Prostate gland (tissue), 2 donors: Measurements from ENCODE around the gene TRIM34. TPM values are rescaled to one million over a fixed set of nuclear protein-coding genes. Genes with fewer than 3 reads are reported as not detected.
"Not testable (repeated sequence)": the region's sequence is repeated elsewhere in the genome, so short reads cannot be mapped to it uniquely, and the experiment has no call there.

Experiments used
- DNase-seq: peaks from one replicate; pipeline ENCODE4 v3.0.0-alpha.2; 2019; ENCODE audit warnings: low spot score
- H3K27ac ChIP-seq, 2 donors: fragments of 200-600 bp; sonication (generic); 2 replicates each; pipeline ENCODE4 v1.5.1; 2017 to 2019
- H3K27me3 ChIP-seq: fragments of 200-600 bp; sonication (generic); replicated peaks from 2 replicates; pipeline ENCODE4 v1.5.1; 2019; ENCODE audit not compliant: insufficient read depth
- H3K36me3 ChIP-seq, 2 donors: fragments of 200-600 bp; sonication (generic); 1 replicate in 1 of 2; 2 replicates in 1 of 2; pipeline versions ENCODE4 v1.5.1 to v1.8.1; 2017 to 2019
- H3K4me1 ChIP-seq: fragments of 200-600 bp; sonication (generic); replicated peaks from 2 replicates; pipeline ENCODE4 v1.5.1; 2019
- H3K4me3 ChIP-seq, 2 donors: fragments of 200-600 bp; sonication (generic); 2 replicates each; pipeline ENCODE4 v1.5.1; 2017 to 2019
- H3K9me3 ChIP-seq: fragments of 200-600 bp; sonication (generic); 2 replicates; pipeline ENCODE4 v1.5.1; 2017
- CTCF ChIP-seq, 4 experiments: fragments of 200-600 bp in 2 of 4; fragments of 450-650 bp in 2 of 4; sonication (generic) in 2 of 4; IDR thresholded peaks; 1 replicate in 3 of 4; 2 replicates in 1 of 4; pipeline ENCODE4 v1.5.1; 2016 to 2019; ENCODE audit warnings: antibody characterized with exemption in 4 of 4, mild to moderate bottlenecking in 2 of 4, moderate library complexity in 2 of 4
- POLR2A ChIP-seq: fragments of 450-650 bp; IDR thresholded peaks from one replicate; pipeline ENCODE4 v1.6.1; 2016; ENCODE audit warnings: antibody characterized with exemption, mild to moderate bottlenecking
- POLR2AphosphoS5 ChIP-seq: sonication (generic); formaldehyde crosslinking; IDR thresholded peaks from one replicate; pipeline ENCODE4 v1.6.1; 2017; ENCODE audit warnings: antibody characterized with exemption
- WGBS: methylation state at CpG from one replicate; pipeline ENCODE4 v1.1.5; 2018; 5-methylcytosine and 5-hydroxymethylcytosine counted together
- intact Hi-C: fragments of 100-400 bp; cut with DNase I; formaldehyde crosslinking; loops from one replicate; pipeline ENCODE4 v1.14.2; 2022
- total RNA-seq, 2 donors: library from RNA; depleted of rRNA; stranded (reverse); fragments of >200 nt; gene quantifications; one replicate each; pipeline ENCODE4 v1.1.0, GENCODE V29; 2016

TRIM34 gene
- total RNA-seq, 2 donors from 2014 or later = 10.3 to 15.5 TPM

- no peak overlapping the region for H3K27ac ChIP-seq
- H3K4me3 ChIP-seq = no peak overlapping the region
- intact Hi-C loops = no loop called here
- no peaks in the 10 kb centered on the region for H3K27me3 ChIP-seq
- 84% methylated on average over 5 of the region's 5 CpGs for WGBS
- no peaks in the 10 kb centered on the region for H3K4me1 ChIP-seq
- TF ChIP-seq POLR2A (no peak), CTCF (IDR thresholded peaks at IDR 0.05) (no peak)
- H3K9me3 ChIP-seq = no peaks in the 10 kb centered on the region
- DNase-seq = no peak
- H3K36me3 ChIP-seq = no peaks in the 10 kb centered on the region
Observed at GRCh38 chr11:5631969-5632635, 7.3 kb downstream of the TRIM34 start.

GRCh38 chr11:5639953-5640352 is 15.2 kb downstream of the TRIM34 start:
- TF ChIP-seq POLR2A (no peak), CTCF (IDR thresholded peaks at IDR 0.05) (no peak), POLR2AphosphoS5 (no peak)
- no peaks in the 10 kb centered on the region for H3K36me3 ChIP-seq
- no peaks in the 10 kb centered on the region for H3K27me3 ChIP-seq
- no peak overlapping the region for H3K4me3 ChIP-seq
- DNase-seq = no peak
- 46% methylated on average over 1 of the region's 1 CpG for WGBS
- no peaks in the 10 kb centered on the region for H3K4me1 ChIP-seq
- H3K9me3 ChIP-seq = no peaks in the 10 kb centered on the region
- no peak overlapping the region for H3K27ac ChIP-seq
- intact Hi-C loops = no loop called here

GRCh38 chr11:5643585-5643984 is 18.8 kb downstream of the TRIM34 start:
- no peaks in the 10 kb centered on the region for H3K27me3 ChIP-seq
- DNase-seq = no peak
- no peak for TF ChIP-seq POLR2AphosphoS5
- no peak overlapping the region for H3K27ac ChIP-seq
- no peaks in the 10 kb centered on the region for H3K4me1 ChIP-seq
- no peaks in the 10 kb centered on the region for H3K9me3 ChIP-seq
- no peak overlapping the region for H3K4me3 ChIP-seq
- intact Hi-C loops = no loop called here
- no peaks in the 10 kb centered on the region for H3K36me3 ChIP-seq

- Histone ChIP-seq H3K36me3 (no peaks in the 10 kb centered on the region), H3K9me3 (no peaks in the 10 kb centered on the region), H3K27me3 (no peaks in the 10 kb centered on the region), H3K4me3 (no peak overlapping the region), H3K4me1 (no peaks in the 10 kb centered on the region), H3K27ac (no peak overlapping the region)
- 84% methylated on average over 3 of the region's 3 CpGs for WGBS
- intact Hi-C loops = no loop called here
- DNase-seq = no peak
- TF ChIP-seq POLR2AphosphoS5 = no peak
- no peak for TF ChIP-seq CTCF (IDR thresholded peaks at IDR 0.05)
- no peak for TF ChIP-seq POLR2A
Observed at GRCh38 chr11:5646139-5646538, 21.3 kb downstream of the TRIM34 start.

- TF ChIP-seq CTCF (IDR thresholded peaks at IDR 0.05) = no peak
- no peak for TF ChIP-seq POLR2AphosphoS5
- no peak for TF ChIP-seq POLR2A
- H3K4me3 ChIP-seq = no peak overlapping the region
Observed at GRCh38 chr11:5655474-5655873, 30.7 kb downstream of the TRIM34 start.

GRCh38 chr11:5656956-5657355 is 32.2 kb downstream of the TRIM34 start:
- H3K4me3 ChIP-seq, H3K36me3 ChIP-seq, H3K4me1 ChIP-seq, H3K27me3 ChIP-seq, DNase-seq, H3K9me3 ChIP-seq, H3K27ac ChIP-seq, intact Hi-C loops: not testable (repeated sequence)
- 98% methylated on average over 2 of the region's 2 CpGs for whole genome bisulfite sequencing

More at GRCh38 chr11:5655474-5655873, 30.7 kb downstream of the TRIM34 start:
- no peaks in the 10 kb centered on the region for H3K27me3 ChIP-seq
- no peak overlapping the region for H3K27ac ChIP-seq
- H3K9me3 ChIP-seq = no peaks in the 10 kb centered on the region
- no peaks in the 10 kb centered on the region for H3K36me3 ChIP-seq
- 98% methylated on average over 4 of the region's 4 CpGs for WGBS
- intact Hi-C loops = no loop called here
- DNase-seq = no peak
- no peaks in the 10 kb centered on the region for H3K4me1 ChIP-seq
